ENCODE measurements around the gene TOPAZ1. TPM values are rescaled to one million over a fixed set of nuclear protein-coding genes. Genes with fewer than 3 reads are reported as not detected.

TOPAZ1 gene
- total and polyA plus RNA-seq, 2 of the 8 experiments (the other 6 are each of a cell fraction or from before 2014, with no cell fraction given) = not detected

GRCh38 chr3:44265815-44266214 is 24.1 kb downstream of the TOPAZ1 start (continued):
- no peak for TF ChIP-seq RBBP5 (IDR thresholded peaks at IDR 0.05; ENCODE audit: borderline replicate concordance, low read depth, low read length)
- no peak for TF ChIP-seq CHD1 (IDR thresholded peaks at IDR 0.05; ENCODE audit: low read depth, low read length)
- TF ChIP-seq NANOG (IDR thresholded peaks at IDR 0.05; ENCODE audit: insufficient read depth, low read depth, low read length, poor library complexity, severe bottlenecking) = no peak

All from H1 (cell line).